ENCODE results near the gene SIGLEC11.
"Not testable (repeated sequence)": the region's sequence is repeated elsewhere in the genome, so short reads cannot be mapped to it uniquely, and the experiment has no call there.

The SIGLEC11 gene

DNA sequence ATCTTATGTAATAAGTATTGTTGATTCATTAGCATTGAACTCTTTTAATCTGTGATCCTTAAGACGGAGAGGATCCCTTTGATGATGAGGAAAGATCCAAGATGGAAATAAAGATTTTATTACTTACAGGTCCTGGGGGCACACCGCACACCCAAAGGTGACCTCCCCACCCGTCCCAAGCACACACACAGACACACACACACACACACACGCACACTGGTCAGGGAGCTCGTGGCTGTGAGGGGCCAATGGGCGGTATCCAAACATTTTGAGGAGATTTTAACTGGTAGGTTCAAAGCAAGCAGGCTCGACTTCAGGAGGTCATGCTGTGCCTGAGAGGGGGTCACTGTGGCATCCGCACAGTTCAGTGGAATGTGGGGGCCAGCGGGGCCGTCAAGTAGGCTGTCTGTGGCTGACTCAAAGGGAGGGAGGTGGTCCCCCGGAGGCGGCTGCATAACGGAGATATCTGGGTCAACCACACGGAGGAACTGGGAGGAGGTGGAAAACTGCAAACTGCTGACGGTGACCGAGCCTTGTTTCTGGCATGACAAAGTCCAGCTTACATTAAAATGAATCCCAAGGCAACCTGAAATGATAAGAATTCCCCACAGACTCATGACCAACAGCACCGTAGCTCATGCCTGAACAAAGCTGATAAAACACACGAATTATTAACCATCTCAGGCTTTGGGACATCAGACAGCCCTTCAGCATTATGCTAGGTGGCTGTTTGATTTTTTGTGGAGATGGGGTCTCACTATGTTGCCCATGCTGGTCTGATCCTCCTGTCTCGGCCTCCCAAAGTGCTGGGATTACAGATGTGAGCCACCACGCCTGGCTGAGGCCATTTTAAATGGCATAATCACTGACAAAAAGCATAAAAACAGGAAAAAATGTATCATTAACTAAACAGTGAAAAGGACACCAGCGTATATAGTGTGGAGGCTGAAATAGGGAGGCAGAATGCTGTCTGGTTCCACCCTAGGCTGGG, 20.9 kb upstream of the SIGLEC11 start:
- no peak for DNase-seq

DNA sequence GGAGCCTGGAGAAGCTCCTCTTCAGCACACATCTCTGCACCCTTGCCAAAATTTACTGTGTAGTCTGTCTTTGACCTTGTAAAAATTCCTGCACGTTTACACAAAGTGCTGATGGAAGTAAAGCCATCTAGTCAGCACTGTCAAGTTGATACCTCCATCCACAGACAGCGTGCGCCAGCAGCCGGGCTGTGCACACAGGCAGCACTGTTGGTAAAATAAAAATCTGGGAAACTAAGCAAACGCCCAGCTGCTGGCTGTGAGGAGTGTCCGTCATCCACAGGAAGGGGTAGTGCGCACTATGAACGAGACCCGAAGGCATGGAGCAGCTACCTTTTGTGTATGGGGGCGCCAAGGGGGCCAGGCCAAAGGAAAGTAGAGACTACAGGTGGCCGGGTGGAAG, 17.4 kb upstream of the SIGLEC11 start:
- no peak for DNase-seq

DNA sequence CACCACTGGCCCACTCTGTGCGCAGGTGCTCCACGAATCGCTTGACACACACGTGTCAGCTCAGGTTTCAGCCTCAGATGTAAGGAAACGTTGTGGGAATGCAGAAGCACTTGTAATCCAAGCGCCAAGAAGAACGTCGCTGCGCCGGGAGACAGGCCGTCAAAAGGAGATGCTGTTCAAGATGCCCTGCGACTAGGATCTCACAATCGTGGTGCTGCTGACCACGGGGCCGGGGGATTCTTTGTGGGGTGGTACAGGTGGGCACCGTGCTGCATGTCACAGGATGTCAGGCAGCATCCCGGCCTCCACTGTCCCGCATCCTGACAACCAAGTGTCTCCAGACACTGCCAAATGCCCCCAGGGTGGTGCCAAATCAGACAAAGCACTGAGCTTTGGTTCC, 16.9 kb upstream of the SIGLEC11 start:
- DNase-seq = no peak

DNA sequence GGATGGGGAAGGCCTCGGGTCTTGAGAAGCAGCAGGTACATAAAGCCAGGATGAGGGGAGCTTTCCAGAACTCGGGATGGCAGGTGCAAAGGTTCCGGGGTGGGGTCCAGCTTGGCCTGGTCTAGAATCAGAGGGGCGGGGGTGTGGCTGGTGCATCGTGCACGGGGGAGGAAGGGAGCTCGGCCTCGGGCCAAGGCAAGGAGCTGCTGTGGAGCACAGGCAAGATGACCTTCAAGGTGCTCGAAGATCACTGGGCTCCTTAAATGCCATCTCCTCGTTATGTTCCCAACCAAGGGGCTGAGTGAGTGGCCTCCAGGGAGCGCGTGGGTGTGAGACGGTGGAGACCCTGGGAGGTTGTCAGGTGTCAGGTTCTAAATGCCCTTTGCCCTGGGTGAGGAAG, 16.1 kb upstream of the SIGLEC11 start:
- DNase-seq = no peak

DNA sequence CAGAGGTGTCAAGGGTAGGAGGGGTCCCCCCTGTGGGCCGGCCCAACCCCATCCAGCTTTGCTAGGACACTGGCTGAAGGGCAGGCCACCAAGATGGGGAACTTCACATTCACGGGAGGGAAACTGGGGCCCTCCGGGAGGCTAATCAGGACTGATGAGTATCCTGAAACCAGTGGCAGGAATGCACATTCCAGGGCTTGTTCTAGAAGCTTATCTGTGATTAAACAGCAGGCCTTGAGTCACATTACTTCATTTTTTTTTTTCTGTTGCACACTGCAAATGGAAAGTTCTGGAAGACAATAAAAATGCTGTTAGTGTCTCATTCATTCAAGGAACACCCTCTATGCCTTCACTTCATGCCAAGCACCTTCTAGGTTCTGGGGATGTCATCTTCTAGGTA, 15.5 kb upstream of the SIGLEC11 start:
- DNase-seq = no peak

DNA sequence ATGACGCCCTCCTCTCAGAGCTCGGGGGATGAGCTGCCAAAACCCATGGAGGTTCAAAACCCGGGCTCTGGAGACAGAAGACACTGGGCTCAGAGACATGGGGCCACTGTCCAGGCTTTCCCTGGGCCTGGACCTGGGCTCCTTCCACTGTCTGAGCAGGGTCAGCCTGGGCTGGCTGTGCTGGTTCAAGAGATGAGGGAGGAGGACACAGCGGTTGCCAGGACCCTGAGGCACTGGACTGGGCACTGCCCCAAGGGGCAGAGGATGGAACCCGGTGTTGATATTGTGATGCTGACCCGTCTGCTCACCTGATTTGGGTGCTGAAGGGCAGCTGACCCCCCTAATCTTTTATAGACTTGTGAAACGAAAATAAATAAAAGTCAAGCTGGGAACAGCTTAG, 14.1 kb upstream of the SIGLEC11 start:
- no peak for DNase-seq

DNA sequence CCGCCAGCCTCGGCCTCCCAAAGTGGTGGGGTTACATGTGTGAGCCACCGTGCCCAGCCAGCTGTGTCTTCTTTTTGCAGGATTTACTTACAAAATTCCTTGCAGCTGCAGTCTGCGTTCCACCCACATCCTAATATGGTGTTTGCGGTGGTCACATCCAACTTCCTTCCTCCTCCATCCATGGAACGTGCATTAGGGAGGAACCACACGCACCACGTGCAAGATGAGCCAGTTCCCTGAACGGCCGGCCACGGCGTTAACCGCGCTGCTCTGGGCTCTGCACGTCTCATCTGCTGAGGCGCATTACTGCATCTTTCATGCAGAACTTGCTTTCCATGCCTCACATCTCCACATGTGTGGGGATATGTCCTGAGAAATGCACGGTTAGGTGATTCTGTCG, 13.0 kb upstream of the SIGLEC11 start:
- no peak for DNase-seq

DNA sequence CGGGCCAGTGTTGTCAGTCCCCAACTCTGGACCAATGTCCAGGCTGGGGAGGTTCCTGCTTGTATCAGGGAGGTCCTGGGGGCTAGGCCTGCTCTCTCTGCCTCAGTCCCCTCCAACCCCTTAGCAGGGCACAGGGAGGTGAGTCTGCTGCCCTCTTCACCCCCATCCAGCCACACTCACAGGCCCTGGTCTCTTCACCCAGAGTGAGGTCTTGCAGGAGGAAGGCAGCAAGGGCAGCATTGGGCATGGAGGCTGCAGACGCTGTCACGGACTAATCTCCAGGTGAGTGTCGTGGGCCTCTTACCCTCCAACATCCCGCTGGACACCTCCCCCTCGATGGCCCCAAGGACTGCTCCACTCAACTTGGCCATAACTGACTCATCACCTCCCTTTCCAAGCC, 11.9 kb upstream of the SIGLEC11 start:
- DNase-seq = no peak

DNA sequence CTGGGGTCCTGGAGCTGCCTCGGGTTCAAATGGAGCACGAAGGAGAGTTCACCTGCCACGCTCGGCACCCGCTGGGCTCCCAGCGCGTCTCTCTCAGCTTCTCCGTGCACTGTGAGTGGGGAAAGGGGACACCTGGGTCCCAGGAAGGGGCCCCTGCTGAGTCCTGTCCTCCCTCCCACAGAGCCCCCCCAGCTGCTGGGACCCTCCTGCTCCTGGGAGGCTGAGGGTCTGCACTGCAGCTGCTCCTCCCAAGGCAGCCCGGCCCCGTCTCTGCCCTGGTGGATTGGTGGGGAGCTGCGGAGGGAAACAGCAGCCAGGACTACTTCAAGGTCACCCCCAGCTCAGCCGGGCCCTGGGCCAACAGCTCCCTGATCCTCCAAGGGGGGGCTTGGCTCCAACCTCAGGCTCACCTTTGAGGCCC, 11.0 kb upstream of the SIGLEC11 start:
- DNase-seq = no peak

DNA sequence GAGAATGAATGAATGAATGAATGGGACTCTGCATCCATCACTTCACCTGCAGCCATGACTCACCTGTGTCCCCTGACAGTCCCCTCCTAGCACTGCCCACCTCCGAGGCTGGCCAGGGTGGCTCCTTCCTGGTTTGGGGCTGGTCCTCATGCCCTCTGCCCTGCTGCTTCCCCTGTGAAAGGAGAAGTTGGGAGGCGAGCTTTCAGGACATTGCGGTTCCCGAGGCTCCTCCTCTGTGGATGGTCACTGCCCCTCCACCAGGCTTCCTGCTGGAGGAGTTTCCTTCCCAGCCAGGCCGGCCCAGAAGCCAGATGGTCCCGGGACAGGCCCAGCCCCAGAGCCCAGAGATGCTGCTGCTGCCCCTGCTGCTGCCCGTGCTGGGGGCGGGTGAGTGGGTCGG, 8.4 kb upstream of the SIGLEC11 start:
- DNase-seq = not testable (repeated sequence)

DNA sequence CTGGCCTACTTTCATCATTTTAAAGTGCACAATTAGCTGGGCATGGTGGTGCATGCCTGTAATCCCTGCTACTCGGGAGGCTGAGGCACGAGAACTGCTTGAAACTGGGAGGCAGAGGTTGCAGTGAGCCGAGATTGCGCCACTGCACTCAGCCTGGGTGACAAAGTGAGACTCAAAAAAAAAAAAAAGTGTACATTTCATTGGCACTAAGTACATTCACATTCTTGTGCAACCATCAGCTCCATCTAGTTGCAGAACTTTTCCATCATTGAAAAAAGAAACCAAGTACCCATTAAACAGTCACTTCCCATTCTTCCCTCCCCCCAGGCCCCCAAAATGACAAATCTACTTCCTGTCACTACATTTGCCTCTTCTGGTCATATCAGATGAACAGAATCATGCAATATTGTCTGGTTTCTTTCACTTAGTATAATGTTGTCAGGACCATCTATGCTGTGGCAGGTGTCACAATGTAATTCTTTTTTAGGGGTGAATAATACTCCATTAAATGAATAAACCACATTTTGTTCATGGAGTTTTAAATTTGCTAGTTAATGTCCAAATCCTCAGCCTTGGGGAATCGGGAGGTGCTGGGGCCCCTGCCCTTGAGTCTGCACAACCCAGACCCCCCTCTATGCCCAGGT, 7.4 kb upstream of the SIGLEC11 start:
- no peak for DNase-seq

DNA sequence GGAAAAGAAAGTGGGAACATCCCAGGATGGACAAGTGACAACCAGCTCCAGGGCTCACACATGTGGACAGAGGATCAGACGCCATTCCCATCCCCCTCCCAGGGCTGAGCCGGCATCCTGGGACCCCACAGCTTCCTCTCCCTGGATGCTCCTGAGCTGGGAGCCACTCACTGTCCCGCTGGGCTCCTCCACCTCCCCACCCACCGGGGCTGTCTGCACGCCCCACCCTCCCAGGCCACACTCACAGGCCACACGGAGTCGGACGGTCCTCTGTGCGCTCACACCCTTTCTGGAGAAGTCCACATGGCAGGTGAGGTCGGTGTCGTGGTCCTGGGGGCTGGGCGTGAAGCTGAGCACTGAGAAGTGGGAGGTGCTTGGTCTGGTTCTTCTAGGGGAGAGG, 1.1 kb downstream of the SIGLEC11 start:
- not testable (repeated sequence) for DNase-seq

DNA sequence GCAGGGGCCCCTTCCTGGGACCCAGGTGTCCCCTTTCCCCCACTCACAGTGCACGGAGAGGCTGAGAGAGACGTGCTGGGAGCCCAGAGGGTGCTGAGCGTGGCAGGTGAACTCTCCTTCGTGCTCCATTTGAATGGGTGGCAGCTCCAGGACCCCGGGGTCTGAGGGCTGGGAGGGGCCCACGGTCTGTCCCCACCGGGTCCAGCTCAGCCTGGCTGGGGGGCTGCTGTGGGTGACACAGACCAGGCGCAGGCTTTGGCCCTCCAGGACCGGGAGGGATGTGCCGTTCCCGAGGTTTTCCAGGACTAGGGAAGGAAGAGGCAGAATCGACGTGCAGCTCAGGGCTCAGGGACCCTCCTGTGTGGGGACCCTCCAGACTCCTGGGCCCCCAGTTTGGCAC, 2.4 kb downstream of the SIGLEC11 start:
- not testable (repeated sequence) for DNase-seq

DNA sequence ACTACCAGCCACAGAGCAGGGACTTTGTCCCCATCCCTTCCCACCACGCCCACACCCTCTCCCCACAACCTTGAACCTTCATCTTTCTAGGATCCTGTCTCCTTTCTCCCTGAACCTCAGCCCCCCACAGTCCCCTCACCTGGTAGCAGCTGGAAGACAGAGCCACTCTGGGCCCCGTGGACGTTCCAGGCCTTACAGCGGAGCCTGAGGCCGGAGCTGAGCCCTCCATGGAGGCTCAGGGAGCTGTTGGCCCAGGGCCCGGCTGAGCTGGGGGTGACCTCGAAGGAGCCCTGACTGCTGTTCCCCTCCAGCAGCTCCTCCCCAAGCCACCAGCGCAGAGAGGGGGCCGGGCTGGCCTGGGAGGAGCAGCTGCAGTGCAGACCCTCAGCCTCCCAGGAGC, 2.8 kb downstream of the SIGLEC11 start:
- DNase-seq = not testable (repeated sequence)

DNA sequence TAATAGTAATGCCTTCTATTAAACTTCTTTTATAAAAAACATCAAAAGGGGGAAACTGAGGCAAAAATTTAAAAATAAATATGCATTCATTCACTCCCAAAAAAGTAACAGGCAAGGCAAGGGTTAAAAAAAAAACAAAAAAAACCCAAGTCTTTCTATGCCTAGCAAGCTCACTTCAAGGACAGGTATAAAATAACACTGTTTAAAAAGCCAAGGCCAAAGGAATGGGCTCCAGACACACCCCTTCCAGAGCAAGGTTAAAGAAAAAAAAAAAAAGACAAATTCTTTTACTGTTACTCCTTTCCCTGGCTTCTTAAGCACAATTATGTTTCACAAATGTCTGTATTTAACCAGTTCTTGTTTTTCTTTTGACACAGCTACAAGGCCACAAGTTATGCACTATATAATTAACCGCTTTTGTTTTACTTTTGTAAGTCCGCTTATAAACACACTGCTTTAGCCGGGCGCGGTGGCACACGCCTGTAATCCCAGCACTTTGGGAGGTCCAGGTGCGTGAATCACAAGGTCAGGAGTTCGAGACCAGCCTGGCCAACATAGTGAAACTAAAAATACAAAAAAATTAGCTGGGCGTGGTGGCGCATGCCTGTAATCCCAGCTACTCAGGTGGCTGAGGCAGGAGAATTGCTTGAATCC, 3.6 kb downstream of the SIGLEC11 start:
- DNase-seq = no peak

DNA sequence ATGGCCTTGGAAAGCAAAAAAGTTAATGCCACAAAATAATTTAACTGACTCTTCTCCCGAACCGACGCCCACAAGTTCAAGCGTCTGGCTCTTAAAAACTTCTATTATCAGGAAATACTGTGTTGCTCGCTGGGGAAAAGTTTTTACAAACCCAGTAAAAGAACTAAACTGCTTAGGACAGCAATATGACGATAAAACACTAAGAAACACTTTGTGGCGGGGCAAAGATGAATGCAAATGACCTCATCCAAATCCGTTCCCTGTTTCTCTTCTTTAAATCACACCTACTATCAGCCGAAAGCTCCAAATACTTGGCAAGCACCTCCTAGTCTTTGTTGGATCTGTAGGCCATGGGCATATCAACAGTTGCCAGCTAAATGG, 4.9 kb downstream of the SIGLEC11 start:
- DNase-seq = no peak

DNA sequence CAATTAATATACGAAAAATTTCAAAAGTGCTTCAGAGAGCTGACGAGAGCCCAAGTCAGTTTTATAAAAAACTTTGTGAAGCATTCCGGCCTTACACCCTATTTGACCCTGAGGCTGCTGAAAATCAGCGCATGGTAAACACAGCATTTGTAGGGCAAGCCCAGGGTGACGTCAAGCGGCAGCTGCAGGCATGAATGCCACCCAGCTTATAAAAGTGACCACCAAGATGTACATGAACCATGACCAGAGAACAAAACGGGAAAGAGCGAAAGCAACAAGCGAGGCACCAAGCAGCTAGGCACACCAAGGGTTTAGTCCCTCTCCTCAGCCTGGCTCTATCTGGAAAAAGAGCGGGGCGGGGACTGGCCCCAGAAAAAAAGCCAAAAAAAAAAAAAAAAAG, 6.0 kb downstream of the SIGLEC11 start:
- DNase-seq = no peak

DNA sequence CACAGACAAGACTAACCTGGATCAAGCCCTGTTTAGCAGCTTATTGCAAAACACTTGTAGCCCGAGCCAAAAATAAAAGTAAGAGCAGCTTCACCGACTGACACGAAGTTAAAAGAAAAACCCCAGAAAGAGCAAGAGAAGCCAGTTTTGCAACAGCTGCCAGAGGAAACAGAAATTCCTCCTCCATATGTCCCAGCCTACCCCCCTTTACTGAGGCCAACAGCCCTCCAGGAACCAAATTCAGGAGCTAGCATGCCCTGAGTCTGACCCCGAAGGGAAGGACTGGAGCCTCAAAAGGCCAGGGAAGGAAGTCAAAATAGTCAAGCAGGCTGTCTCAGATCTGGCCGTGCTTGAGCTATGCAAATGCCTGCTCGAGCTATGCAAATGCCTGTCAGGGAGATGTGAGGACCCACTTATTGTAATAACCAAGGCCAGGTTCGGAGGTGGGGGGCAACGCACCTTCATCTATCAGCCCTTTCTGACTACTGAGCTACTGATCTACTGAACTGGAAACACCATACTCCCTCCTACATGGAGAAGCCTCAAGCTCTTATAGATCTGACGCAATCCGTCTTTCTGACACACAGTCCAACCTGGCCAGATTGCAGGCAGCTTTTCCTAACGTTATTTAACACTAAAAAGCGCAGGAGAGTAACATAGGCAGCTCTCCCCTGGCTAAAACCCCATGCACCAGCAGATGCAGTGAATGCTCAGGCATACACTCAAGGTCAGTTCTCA, 6.7 kb downstream of the SIGLEC11 start:
- no peak for DNase-seq

DNA sequence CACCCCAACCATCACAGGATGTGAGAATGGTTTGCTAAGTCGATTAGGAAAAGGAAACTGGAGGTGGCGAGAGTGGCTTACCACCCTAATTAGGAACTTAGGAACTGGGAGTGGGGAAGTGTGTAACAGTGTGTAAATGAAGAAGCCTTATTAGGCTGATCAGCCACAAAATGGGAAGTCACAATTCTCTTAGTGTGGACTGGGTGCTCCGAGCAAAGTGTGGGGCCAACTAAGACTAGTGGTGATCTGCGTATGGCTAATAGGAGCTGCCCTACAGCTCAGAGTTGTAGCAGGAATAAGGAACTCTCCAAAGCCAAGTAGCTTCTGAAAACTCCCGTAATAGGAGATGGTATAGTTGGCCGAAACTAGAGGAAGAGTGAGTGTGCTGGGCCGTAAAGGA, 7.6 kb downstream of the SIGLEC11 start:
- no peak for DNase-seq

DNA sequence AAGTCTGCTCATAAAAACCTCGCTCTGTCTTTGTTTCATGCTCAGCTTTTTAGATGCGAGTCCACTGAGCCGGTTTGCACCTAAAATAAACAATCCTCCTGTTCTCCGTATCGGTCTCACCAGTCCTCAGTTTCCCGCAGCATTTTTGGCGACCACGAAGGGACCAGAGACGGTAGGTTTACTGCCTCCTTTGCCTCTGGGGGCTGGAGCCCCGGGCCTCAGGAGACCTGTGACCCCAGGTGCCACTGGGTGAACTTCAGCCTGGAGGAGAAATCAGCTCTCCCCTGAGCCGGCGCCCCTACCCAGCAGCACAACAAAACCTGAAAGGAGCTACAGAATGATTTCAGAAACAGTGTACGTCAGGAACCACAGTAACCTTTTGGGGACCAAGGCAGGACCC, 8.1 kb downstream of the SIGLEC11 start:
- DNase-seq = no peak

DNA sequence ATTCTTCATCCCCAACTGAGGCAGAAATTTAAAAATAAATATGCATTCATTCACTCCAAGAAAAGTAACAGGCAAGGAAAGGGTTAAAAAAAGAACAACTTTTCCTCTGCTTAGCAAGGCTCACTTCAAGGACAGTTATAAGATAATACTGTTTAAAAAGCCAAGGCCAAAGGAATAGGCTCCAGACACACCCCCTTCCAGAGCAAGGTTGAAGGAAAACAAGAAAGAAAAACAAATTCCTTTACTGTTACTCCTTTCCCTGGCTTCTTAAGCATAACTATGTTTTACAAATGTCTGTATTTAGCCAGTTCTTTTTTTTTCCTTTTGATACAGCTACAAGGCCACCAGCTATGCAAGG, 8.5 kb downstream of the SIGLEC11 start:
- DNase-seq = no peak

DNA sequence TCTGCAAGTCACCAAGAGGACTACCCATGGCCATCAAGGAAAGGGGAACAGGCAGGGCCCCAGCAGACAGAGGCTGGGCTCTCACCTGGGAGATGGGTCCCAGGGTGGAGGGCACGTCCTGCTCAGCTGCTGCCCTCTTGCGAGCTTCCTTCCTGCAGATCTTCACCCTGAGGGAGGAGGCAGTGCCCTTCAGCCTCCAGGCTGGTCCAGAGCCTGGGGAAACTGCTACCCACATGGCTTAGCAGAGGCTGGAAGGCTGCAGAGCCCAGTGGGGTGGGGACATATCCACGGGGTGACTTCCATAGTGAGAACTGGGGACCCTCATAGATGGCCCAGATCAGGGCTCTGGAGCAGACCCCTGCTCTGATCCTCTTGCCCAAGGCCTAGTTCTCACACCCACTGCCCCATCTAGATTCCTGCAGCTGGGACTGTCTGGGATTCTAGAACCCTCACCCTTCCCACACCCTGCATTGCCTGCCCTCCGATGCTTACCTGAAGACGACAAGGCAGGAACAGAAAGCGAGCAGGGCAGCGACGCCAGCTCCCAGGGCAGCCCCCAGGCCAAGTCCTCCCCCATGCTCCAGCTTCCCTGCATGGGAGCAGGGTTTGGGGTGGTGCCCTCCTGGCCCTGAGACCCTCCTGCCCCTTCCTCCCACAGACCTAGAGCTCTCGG, 9.0 kb downstream of the SIGLEC11 start:
- DNase-seq = no peak
